ENCODE measurements around the gene CEP63.

CEP63 gene

DNA sequence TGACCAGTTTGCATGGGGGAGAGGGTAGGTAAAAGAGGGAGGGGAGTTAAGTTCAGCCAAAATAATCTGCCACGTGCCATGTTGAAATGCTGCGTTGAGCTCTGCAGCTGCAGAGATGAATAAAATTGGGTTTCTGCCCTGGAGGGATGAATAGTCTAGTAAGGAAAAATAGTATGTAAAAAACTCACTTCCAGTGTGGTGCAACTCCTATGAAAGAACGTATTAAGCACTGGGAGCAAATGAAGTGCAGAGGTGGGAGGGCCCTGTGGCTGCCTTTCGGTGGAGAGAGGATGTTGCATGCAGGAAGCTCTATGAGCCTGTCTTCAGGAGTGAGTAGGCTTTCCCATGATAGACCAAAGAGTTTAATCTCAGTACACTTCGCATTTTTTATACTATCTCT is 8.6 kb downstream of the CEP63 start:
- H3K4me3 ChIP-seq (ENCODE audit: low read depth, low read length) = no peak overlapping the region
- TF ChIP-seq, protein P1, sequence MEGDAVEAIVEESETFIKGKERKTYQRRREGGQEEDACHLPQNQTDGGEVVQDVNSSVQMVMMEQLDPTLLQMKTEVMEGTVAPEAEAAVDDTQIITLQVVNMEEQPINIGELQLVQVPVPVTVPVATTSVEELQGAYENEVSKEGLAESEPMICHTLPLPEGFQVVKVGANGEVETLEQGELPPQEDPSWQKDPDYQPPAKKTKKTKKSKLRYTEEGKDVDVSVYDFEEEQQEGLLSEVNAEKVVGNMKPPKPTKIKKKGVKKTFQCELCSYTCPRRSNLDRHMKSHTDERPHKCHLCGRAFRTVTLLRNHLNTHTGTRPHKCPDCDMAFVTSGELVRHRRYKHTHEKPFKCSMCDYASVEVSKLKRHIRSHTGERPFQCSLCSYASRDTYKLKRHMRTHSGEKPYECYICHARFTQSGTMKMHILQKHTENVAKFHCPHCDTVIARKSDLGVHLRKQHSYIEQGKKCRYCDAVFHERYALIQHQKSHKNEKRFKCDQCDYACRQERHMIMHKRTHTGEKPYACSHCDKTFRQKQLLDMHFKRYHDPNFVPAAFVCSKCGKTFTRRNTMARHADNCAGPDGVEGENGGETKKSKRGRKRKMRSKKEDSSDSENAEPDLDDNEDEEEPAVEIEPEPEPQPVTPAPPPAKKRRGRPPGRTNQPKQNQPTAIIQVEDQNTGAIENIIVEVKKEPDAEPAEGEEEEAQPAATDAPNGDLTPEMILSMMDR (IDR thresholded peaks at IDR 0.05; ENCODE audit: low read depth, low read length) = no peak
- no peak for DNase-seq (ENCODE audit: low read depth, low spot score)
- in situ Hi-C loops (cut with HindIII; ENCODE audit: low sequenced_read_pairs) = no loop called here

DNA sequence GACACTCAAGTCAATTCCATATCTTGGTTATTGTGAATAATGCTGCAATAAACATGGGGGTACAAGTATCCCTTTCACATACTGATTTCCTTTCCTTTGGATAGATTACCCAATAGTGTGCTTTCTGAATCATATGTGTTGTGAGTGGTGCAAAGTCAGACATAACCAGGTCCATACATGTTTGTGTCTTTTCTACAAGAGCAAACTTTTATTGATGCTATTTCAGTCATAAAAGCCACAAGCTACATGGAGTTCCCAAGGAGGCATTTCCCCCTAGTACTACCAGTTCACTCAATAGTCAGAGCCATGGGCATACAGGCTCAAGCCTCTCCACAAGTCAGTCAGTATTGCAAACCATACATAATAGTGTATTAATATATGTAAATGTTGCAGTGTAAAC is 10.1 kb downstream of the CEP63 start:
- in situ Hi-C loops (cut with HindIII; ENCODE audit: low sequenced_read_pairs) = no loop called here
- DNase-seq (ENCODE audit: low read depth, low spot score) = no peak
- no peak overlapping the region for H3K4me3 ChIP-seq (ENCODE audit: low read depth, low read length)
- TF ChIP-seq, protein P1 (IDR thresholded peaks at IDR 0.05; ENCODE audit: low read depth, low read length) = no peak

DNA sequence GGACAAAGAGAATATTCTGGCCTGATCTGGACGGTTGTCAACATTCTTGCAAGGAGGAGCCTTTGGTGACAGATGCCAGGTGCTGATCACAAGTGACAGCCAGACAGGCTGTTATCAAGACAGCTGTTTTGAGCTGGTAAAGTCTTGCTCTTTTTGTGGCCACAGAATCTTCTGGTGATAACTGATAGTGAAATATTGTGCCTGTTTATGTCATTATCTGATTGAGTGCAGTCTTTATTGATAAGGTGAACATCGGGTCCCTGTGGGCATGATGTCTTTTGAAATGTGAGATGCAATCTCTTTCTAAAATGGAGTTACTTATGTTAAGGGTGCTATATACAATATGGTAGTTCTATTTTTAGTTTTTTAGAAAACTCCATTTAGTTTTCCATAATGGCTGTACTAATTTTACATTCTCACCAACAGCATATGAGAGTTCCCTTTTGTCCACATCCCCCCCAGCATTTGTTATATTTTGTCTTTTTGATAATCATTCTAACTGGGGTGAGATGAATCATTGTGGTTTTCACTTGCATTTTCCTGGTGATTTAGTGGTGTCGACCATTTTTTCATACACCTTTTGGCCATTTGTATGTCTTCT is 10.7 kb downstream of the CEP63 start:
- no peak for DNase-seq (ENCODE audit: low read depth, low spot score)
- in situ Hi-C loops (cut with HindIII; ENCODE audit: low sequenced_read_pairs) = no loop called here
- TF ChIP-seq, protein P1 (IDR thresholded peaks at IDR 0.05; ENCODE audit: low read depth, low read length) = no peak
- no peak overlapping the region for H3K4me3 ChIP-seq (ENCODE audit: low read depth, low read length)

DNA sequence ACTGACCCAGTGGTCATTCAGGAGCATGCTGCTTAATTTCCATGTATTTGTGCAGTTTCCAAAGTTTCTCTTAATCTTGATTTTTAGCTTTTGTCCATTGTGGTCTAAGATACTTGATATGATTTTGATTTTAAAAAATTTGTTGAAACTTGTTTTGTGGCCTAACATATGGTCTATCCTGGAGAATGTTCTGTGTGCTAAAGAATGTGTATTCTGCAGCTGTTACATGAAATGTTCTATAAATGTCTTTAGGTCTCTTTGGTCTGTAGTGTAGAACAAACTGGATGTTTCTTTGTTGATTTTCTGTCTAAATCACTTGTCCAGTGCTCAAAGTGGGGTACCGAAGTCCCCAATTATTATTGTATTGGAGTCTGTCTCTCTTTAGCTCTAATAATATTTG is 17.4 kb downstream of the CEP63 start:
- TF ChIP-seq, protein P1 (IDR thresholded peaks at IDR 0.05; ENCODE audit: low read depth, low read length) = no peak
- in situ Hi-C loops (cut with HindIII; ENCODE audit: low sequenced_read_pairs) = no loop called here
- H3K4me3 ChIP-seq (ENCODE audit: low read depth, low read length) = no peak overlapping the region
- no peak for DNase-seq (ENCODE audit: low read depth, low spot score)

DNA sequence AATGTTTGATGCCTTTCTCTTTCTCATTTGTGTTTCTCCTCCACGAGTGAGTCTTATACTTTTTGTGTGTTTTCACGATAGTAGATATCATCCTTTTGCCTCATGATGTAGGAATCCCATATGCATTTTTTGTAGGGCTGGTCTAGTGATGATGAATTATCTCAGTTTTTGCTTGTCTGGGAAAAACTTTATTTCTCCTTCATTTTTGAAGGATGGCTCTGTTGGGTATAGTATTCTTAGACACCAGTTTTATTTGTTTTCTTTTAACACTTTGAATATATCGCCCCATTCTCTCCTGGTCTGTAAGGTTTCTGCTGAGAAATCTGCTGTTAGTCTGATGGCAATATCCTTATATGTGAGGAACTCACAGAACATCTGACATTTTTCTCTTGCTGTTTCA is 18.3 kb downstream of the CEP63 start:
- in situ Hi-C loops (cut with HindIII; ENCODE audit: low sequenced_read_pairs) = no loop called here
- H3K4me3 ChIP-seq (ENCODE audit: low read depth, low read length) = no peak overlapping the region
- TF ChIP-seq, protein P1 (IDR thresholded peaks at IDR 0.05; ENCODE audit: low read depth, low read length) = no peak
- DNase-seq (ENCODE audit: low read depth, low spot score) = no peak

DNA sequence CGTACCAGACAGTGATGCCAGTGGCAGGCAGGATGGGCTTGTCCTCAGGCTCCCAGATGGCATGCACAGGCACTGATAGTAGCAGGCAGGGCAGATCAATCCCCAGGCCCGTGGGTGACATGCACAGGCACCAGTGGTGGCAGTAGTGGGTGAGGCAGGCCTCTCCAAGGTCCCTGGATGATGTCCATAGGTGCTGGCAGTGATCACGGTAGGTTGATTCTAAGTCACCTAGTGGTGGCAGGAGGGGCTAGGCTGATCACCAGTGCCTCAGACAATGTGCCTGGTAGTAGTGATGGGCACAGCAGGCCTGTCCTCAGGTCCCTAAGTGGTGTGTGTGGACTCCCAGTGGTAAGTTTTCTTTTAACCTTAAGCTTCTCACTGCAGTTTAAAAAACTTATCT is 19.6 kb downstream of the CEP63 start:
- no peak overlapping the region for H3K4me3 ChIP-seq (ENCODE audit: low read depth, low read length)
- no peak for DNase-seq (ENCODE audit: low read depth, low spot score)
- TF ChIP-seq, protein P1 (IDR thresholded peaks at IDR 0.05; ENCODE audit: low read depth, low read length) = no peak
- in situ Hi-C loops (cut with HindIII; ENCODE audit: low sequenced_read_pairs) = no loop called here

DNA sequence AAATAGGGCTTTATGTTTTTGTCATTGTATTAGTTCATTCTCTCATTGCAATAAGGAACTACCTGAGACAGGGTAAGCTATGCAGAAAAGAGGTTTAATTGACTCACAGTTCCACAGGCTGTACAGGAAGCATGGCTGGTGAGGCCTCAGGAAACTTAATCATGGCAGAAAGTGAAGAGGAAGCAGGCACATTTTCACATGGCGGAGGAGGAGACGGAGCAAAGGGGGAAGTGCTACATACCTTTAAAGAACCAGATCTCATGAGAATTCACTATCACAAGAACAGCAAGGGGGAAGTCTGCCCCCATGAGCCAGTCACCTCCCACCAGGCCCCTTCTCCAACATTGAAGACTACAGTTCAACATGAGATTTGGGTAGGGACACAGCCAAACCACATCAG is 25.6 kb downstream of the CEP63 start:
- TF ChIP-seq, protein P1 (IDR thresholded peaks at IDR 0.05; ENCODE audit: low read depth, low read length) = no peak
- DNase-seq (ENCODE audit: low read depth, low spot score) = no peak
- no peak overlapping the region for H3K4me3 ChIP-seq (ENCODE audit: low read depth, low read length)
- in situ Hi-C loops (cut with HindIII; ENCODE audit: low sequenced_read_pairs) = no loop called here
